WERI-Rb-1 (cell line): ENCODE data around the gene NCKIPSD.

ENCODE experiments used
- DNase-seq: peaks from one replicate; pipeline ENCODE4 v3.0.0-alpha.2; 2020
- H3K27ac ChIP-seq: fragments of 250-450 bp; sonication (Bioruptor Pico); 2 replicates; pipeline ENCODE4 v1.5.1; 2020; ENCODE audit warnings: mild to moderate bottlenecking, moderate library complexity
- H3K27me3 ChIP-seq: fragments of 250-450 bp; sonication (Bioruptor Pico); 2 replicates; pipeline ENCODE4 v1.5.1; 2021; ENCODE audit warnings: mild to moderate bottlenecking, low read depth, moderate library complexity; ENCODE audit not compliant: insufficient read depth, severe bottlenecking
- H3K36me3 ChIP-seq: fragments of 250-450 bp; sonication (Bioruptor Pico); 2 replicates; pipeline ENCODE4 v1.5.1; 2020; ENCODE audit warnings: mild to moderate bottlenecking, moderate library complexity
- H3K4me3 ChIP-seq: 2 replicates; pipeline ENCODE4 v1.5.1; 2011; ENCODE audit warnings: low read depth, mild to moderate bottlenecking, control low read depth, low read length
- H3K9me3 ChIP-seq: fragments of 250-450 bp; sonication (Bioruptor Pico); 2 replicates; pipeline ENCODE4 v1.5.1; 2021; ENCODE audit warnings: mild to moderate bottlenecking, moderate library complexity; ENCODE audit not compliant: severe bottlenecking
- TF ChIP-seq, protein P1 (sequence below): IDR thresholded peaks from 2 replicates; pipeline ENCODE4 v1.5.1; 2011; ENCODE audit warnings: low read depth, mild to moderate bottlenecking, control low read depth, inconsistent platforms, low read length

Gene NCKIPSD

DNA sequence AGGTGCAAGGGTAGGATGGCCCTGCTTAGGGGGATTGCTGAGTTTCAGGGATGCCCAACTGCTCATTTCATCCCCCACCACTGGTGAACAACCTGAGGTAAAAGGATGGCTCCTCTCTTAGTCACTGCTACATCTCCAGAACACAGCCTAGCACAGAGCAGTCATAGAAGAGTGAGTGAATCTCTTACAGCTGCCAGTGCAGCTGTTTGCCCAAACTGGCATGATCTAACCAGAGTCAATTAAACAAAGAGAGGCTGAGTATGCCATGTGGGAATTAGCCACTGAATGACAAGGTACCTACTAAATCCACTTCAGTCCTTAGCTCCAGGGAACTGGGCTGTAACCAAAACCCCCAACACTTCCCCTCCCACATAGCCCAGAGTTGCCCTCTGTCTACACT lies 6.8 kb upstream of the NCKIPSD start:
- DNase-seq: no peak
- TF ChIP-seq, protein P1, sequence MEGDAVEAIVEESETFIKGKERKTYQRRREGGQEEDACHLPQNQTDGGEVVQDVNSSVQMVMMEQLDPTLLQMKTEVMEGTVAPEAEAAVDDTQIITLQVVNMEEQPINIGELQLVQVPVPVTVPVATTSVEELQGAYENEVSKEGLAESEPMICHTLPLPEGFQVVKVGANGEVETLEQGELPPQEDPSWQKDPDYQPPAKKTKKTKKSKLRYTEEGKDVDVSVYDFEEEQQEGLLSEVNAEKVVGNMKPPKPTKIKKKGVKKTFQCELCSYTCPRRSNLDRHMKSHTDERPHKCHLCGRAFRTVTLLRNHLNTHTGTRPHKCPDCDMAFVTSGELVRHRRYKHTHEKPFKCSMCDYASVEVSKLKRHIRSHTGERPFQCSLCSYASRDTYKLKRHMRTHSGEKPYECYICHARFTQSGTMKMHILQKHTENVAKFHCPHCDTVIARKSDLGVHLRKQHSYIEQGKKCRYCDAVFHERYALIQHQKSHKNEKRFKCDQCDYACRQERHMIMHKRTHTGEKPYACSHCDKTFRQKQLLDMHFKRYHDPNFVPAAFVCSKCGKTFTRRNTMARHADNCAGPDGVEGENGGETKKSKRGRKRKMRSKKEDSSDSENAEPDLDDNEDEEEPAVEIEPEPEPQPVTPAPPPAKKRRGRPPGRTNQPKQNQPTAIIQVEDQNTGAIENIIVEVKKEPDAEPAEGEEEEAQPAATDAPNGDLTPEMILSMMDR: no peak
- Histone ChIP-seq H3K9me3 (no peaks in the 10 kb centered on the region), H3K4me3 (no peak overlapping the region), H3K27ac (no peak overlapping the region; the same call in 1 of the 2 replicates), H3K36me3 (peaks cover 89% of the 10 kb centered on the region), H3K27me3 (no peaks in the 10 kb centered on the region)

DNA sequence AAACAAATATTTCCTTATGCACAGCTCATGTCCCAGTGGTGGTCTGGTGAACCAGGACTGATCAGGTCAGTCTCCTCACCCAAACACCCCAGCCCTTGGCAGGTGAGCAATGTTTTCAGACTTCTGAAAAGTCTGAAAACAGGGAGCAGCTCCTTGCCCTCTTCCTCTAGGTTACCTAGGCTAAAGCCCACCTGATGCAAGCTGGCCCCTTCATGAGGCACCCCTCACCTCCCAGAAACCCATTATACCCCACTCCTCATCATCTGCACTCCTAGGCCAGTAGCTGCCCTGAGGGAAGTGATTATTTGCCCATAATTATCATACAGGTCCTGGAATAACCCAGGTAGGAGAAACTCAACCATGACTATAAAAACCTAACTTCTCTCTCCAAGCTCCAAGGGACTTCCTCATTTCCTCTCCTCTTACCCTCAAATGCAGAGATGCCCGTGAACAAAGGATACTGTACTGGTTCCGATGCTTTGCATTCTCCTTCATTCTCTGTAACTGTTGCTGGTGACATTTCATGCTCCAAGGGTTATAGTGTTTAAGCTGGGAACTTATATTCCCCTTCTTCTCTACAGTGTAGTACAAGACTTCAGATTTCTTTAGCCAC lies 5.2 kb upstream of the NCKIPSD start:
- DNase-seq: no peak
- Histone ChIP-seq H3K27me3 (no peaks in the 10 kb centered on the region), H3K9me3 (no peaks in the 10 kb centered on the region), H3K36me3 (peaks cover 84% of the 10 kb centered on the region), H3K27ac (no peak overlapping the region), H3K4me3 (no peak overlapping the region)
- TF ChIP-seq, protein P1: no peak

DNA sequence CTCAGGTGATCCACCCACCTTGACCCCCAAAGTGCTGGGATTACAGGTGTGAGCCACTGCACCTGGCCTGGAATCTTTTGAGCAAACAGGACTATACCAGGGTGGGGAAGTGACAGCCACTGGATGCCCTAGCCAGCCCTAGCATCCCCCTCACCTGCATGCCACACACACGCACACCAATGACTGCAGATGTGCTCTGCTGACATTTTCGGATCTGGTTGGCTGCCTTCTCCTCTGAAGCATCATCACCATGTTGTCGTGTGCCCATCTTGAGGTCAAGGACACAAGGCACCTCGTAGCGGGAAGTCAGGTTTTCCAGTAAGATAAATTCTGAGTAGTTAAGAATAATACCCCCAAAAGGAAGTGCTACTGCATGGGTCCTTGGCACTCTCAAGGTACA lies 3.7 kb upstream of the NCKIPSD start:
- Histone ChIP-seq H3K9me3 (no peaks in the 10 kb centered on the region), H3K27ac (no peak overlapping the region), H3K27me3 (no peaks in the 10 kb centered on the region), H3K4me3 (no peak overlapping the region), H3K36me3 (peaks cover 71% of the 10 kb centered on the region)
- TF ChIP-seq, protein P1: no peak
- no peak for DNase-seq

DNA sequence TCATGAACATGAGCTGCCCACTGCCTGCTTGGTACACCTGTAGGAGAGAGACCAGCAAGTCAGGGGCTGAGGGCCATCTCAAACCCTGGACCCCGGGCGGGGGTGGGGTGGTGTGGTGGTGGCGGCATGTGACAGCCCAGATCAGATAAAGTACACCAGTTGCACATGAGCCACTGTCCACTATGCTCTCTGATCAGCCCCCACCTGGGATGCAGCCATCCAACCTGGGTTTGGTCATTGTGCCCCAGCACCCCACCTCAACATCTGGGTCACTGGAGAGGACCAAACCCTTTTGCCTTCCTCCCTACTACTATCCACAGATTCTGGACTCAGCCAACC lies 3.0 kb upstream of the NCKIPSD start:
- H3K9me3 ChIP-seq: no peaks in the 10 kb centered on the region
- no peak for DNase-seq
- no peak overlapping the region for H3K27ac ChIP-seq
- no peak overlapping the region for H3K4me3 ChIP-seq
- no peaks in the 10 kb centered on the region for H3K27me3 ChIP-seq
- H3K36me3 ChIP-seq: peaks cover 70% of the 10 kb centered on the region
- TF ChIP-seq, protein P1: no peak

DNA sequence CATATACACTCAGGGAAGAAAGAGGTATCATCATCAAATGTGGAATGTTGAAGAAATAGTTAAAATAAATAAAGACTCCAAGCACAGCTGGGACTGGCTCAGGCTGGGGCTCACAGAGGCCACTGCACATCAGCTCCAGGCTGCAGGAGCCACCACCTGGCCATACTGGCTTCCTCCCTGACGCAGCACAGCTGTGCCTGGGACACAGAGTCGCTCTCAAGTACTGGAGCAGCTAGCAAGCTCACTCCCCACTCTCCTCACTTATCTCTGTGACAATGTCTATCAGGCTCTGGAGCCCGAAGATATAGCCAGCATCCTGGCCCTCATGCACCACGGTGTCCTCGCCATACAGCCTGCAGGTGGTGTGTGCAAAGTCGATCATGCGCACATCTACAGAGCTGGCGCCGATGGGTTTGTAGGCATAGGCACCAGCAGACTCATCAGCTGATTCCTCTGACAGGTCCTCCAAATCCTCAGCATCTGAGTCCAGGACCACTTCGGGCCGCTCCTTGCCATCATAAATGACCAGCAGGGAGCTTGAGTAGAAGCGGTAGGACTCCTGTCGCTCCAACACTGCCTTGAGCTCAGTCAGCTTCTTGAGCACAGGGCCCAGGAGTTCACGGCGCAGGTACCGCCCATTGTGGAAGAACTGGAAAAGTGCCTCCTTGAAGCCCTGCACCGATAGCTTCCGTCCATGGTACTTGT lies 2.5 kb upstream of the NCKIPSD start:
- no peak overlapping the region for H3K4me3 ChIP-seq
- no peaks in the 10 kb centered on the region for H3K27me3 ChIP-seq
- no peak for DNase-seq
- H3K36me3 ChIP-seq: peaks cover 69% of the 10 kb centered on the region
- TF ChIP-seq, protein P1: no peak
- no peaks in the 10 kb centered on the region for H3K9me3 ChIP-seq
- no peak overlapping the region for H3K27ac ChIP-seq

DNA sequence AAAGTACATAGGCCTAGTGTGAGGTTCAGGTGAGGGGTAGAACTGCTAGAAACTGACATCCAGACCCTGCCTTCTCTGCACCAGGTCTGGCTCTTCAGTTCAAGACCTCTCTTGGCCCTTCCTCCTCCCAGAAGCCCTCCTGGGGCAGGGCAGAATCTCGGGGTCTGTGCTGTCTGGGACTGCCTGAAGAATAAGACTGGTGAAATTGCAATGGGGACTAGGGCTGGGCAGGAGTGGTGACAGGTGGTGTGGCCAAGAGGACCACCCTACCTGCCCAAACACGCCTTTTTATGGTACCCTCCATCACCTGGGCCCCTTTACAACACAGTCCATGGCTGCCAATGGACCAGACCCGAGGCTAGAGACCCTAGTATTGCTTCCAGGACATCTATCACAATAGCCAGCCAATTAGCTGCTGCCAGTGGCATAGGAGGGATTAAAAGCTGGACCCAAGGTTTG lies 1.5 kb upstream of the NCKIPSD start:
- Histone ChIP-seq H3K9me3 (no peaks in the 10 kb centered on the region), H3K27me3 (no peaks in the 10 kb centered on the region), H3K4me3 (no peak overlapping the region), H3K27ac (no peak overlapping the region), H3K36me3 (peaks cover 69% of the 10 kb centered on the region)
- no peak for DNase-seq
- TF ChIP-seq, protein P1: no peak
